ENCODE measurements around the gene BRIP1.
"Not testable (repeated sequence)": the region's sequence is repeated elsewhere in the genome, so short reads cannot be mapped to it uniquely, and the experiment has no call there.

The BRIP1 gene

GRCh38 chr17:61755078-61755477 is 108.2 kb downstream of the BRIP1 start:
- DNase-seq, result no peak

GRCh38 chr17:61754124-61754523 is 109.2 kb downstream of the BRIP1 start:
- no peak for DNase-seq

- DNase-seq, result no peak
Measured at GRCh38 chr17:61753696-61754095, 109.6 kb downstream of the BRIP1 start.

DNA sequence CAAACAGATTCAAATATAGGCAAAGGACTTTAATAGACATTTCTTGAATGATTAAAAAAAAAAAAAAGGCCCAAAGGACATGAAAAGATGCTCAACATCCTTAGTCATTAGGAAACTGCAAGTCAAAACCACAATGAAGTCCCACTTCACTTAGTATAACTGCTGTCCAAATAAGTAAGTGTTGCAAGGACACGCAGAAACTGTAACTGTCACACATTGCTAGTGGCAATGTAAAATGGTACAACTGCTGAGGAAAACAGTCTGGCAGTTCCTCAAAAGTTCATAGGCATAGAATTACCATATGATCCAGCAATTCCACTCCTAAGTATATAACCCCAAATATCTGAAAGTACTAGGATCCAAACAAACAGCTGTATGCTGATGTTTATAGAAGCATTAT is 112.7 kb downstream of the BRIP1 start:
- no peak for DNase-seq

GRCh38 chr17:61749823-61750404 is 113.4 kb downstream of the BRIP1 start:
- DNase-seq, result no peak

GRCh38 chr17:61746248-61746985 is 116.9 kb downstream of the BRIP1 start:
- DNase-seq, result no peak

DNA sequence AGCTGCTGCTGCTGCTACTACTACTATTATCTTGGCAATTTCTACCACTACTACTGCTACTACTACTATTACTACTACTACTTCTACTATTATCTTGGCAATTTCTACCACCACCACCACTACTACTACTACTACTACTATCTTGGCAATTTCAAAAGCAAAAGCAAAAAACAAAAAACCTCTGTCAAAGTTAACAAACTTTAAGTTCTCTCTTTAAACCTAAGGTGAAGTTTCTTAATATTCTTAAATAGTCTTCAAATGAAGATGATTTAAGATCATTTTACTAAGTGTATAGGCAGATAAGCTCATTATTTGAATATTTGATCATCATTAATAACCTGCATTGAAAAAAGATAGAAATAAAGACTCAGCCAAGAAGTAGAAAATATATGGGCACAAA is 118.5 kb downstream of the BRIP1 start:
- no peak for DNase-seq

DNA sequence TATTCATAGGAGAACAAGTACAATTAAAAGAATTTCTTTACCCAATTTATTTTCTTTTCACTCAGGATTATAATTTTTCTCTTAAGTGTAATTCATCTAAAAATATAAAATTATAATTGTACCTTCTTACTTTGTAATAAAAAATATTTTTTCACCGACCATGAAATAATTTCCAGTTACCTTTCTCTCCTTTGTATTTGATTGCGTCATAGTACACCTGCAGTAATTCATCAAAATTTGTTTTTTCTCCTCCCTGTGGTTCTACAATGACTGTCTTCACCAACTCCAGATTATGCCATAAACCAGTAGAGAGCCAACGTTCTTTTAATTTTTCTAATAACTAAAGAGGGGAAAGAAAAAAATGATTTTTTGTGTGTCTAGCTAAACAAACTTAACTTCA is 119.1 kb downstream of the BRIP1 start:
- DNase-seq, result no peak

- no peak for DNase-seq
Measured at GRCh38 chr17:61743766-61744165, 119.6 kb downstream of the BRIP1 start.

GRCh38 chr17:61739002-61739401 is 124.3 kb downstream of the BRIP1 start:
- no peak for DNase-seq

DNA sequence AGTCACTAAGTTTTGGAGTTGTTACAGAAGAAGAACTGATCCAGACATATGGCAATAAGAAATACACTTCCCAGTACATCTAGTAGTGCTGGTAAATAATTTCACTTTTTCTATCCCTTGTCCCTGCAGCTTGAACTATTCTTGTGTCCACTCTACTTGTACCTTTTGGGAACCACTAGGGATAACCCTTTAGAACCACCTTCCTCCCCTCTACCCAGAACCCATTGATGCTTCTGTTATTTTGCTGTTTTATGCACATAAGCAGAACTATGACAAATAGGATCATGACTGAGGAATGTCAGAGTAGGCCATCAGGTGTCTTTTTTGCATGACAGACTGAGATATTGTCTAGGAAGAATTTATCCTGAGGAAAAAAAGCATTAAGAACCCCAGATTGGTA is 125.1 kb downstream of the BRIP1 start:
- no peak for DNase-seq

- DNase-seq, result no peak
Measured at GRCh38 chr17:61737820-61738219, 125.5 kb downstream of the BRIP1 start.

DNA sequence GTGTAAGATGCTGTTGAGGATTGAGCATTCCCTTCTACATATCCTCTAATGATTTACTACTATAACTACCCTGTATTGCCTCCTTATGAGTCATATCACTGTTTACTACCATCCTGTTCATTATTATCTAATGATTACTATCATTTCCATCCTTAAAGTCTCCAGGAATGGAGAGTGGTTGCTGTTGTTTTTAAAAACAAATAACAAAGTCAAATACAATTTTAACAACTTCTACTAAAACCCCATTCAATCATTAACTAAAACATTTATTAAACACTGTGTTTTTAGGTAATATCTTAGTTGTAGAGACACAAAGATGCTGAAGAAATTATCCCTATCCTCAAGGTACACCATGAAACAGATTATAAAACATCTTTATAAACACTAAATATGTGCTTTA is 126.9 kb downstream of the BRIP1 start:
- DNase-seq, result no peak

GRCh38 chr17:61735807-61736206 is 127.5 kb downstream of the BRIP1 start:
- no peak for DNase-seq

DNA sequence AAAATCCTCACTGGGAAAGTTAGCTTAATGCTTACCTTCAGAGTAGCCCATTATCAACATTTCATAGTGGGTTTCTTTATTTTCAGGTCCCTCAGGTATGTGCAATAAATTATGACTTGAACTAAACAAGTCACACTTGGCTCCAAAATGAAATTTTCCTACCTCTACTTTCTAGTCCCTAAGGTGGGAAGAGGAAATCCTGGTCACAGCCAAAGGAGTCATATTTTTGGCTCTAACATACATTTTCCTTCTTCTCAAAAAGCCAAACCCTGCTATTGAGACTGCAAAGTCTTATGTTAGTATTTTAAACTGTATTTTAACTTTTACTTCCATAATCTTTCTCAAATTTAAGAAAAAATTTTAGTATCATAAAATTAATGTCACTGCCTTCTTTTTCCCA is 128.9 kb downstream of the BRIP1 start:
- DNase-seq, result no peak

DNA sequence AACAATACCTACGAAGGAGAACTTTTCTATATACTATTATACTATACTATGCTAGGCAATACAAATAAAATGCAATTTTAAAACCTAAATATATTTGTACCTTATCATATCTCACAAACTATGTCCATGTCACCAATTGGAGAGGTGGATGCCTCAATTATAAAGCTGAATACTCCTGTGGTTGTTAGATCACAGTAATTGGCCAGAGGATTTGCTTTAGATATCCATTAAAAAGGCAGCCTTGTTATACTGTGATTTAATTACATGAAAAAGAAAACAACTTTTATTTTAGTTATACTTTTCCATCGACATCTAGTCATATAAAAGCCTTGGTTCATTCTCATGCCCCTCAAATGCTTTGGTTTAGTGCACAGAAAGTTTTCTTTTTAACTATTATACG is 129.3 kb downstream of the BRIP1 start:
- DNase-seq, result no peak

GRCh38 chr17:61733021-61733420 is 130.3 kb downstream of the BRIP1 start:
- no peak for DNase-seq

GRCh38 chr17:61732169-61732568 is 131.2 kb downstream of the BRIP1 start:
- no peak for DNase-seq

GRCh38 chr17:61731330-61731729 is 132.0 kb downstream of the BRIP1 start:
- DNase-seq, result no peak

DNA sequence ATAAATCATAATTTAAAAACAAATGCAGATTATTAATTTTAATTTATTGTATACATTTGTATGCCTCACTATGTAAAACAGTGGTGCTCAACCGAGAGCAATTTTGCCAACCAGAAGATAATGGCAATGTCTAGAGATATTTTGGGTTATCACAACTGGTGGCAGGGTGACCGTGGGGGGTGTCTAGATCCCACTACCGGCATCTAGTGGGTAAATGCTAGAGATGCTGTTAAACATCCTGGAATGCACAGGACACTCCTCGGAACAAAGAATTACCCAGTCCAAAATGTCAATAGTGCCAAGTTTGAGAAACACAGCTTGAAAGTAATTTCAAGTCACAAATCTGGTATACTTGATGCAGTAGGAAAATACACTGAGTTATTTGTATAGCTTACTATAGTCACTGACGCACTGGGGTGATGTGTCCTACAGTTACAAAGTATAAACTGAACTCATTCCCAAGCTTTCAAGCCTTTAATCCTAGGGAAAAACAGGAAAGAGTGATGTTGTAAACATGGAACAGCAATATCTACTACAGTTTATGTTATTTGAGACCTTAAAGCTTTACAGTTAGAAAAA is 133.5 kb downstream of the BRIP1 start:
- no peak for DNase-seq

DNA sequence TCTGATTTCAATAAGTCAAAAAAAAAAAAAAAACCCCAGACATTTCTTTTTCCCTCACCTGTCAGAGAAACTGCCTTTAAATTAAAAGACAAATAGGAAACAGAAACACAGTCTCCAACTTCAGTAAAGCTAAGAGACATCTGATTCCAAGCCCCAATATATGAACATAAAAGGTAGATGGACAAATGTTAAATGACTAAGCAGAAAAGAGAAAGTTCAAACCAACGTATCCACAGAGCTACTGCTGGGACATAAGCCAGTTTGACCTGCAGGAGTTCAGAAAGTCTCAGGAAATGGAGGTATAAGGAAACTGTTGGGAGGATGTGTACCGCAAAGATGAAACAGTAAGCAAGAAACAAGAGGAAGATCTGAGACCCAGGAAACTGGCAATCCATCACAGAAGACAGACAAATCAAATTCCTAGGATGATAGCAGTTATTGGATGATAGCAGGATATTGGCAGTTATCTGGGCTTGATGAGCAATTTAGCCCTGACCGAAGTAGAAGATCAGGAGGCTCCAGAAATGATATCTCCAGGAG is 135.0 kb downstream of the BRIP1 start:
- DNase-seq, result no peak

DNA sequence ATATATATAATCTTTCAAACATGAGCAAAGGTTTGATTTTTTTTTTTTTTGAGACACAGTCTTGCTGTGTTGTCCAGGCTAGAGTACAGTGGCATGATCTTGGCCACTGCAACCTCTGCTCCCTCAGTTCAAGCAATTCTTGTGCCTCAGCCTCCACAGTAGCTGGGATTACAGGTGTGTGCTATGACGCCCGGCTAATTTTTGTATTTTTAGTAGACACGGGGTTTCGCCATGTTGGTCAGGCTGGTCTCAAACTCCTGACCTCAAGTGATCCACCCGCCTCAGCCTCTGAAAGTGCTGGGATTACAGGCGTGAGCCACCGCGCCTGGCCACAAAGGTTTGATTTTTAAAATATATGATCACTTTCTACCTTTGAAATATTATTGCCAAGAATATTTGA is 135.5 kb downstream of the BRIP1 start:
- DNase-seq, result not testable (repeated sequence)

DNA sequence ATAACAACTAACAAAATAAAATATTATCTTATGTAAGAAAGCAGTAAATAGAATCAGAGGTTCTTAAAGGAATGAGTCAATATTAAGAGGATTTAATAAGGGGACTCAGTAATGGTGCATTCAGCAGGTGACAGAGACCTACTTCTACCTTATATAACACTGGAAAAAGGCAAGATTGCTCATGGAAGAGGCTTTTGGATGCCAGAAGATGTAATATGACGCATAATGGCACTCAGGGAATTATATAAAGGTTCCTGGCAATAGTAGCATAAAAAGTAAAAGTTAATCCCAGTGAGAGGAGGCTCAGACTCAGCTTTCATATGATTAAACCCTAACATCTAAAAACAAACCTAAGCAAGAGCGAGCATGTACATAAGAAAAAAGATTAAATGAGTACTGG is 136.4 kb downstream of the BRIP1 start:
- no peak for DNase-seq

GRCh38 chr17:61724777-61725176 is 138.6 kb downstream of the BRIP1 start:
- DNase-seq, result no peak

Measured in activated CD4-positive, alpha-beta T cell treated with anti-CD3 and anti-CD28 coated beads, Interleukin-2, amount 50 U/mL, for 48 hours (primary cell).